GM13976 (cell line): ENCODE results near the gene PERM1.
"Not testable (repeated sequence)": the region's sequence is repeated elsewhere in the genome, so short reads cannot be mapped to it uniquely, and the experiment has no call there.

Experiments
- DNase-seq: peaks from one replicate; pipeline ENCODE4 v3.0.0; 2012; ENCODE audit warnings: low spot score
- in situ Hi-C: fragments of 300-500 bp; cut with MboI; formaldehyde crosslinking; loops from one replicate; pipeline ENCODE4 v1.12.0; 2022; ENCODE audit warnings: low sequenced_read_pairs, mixed read lengths, inconsistent platforms; ENCODE audit not compliant: unreplicated experiment
- TF ChIP-seq, protein P1 (sequence below): IDR thresholded peaks from 2 replicates; pipeline ENCODE4 v1.5.1; 2012; ENCODE audit warnings: borderline replicate concordance, mild to moderate bottlenecking; ENCODE audit not compliant: insufficient read depth; ENCODE audit errors: extremely low read depth, missing control alignments, control extremely low read depth

PERM1 gene

GRCh38 chr1:950268-950667 is 31.6 kb downstream of the PERM1 start:
- in situ Hi-C loops: no loop called here
- TF ChIP-seq, protein P1, sequence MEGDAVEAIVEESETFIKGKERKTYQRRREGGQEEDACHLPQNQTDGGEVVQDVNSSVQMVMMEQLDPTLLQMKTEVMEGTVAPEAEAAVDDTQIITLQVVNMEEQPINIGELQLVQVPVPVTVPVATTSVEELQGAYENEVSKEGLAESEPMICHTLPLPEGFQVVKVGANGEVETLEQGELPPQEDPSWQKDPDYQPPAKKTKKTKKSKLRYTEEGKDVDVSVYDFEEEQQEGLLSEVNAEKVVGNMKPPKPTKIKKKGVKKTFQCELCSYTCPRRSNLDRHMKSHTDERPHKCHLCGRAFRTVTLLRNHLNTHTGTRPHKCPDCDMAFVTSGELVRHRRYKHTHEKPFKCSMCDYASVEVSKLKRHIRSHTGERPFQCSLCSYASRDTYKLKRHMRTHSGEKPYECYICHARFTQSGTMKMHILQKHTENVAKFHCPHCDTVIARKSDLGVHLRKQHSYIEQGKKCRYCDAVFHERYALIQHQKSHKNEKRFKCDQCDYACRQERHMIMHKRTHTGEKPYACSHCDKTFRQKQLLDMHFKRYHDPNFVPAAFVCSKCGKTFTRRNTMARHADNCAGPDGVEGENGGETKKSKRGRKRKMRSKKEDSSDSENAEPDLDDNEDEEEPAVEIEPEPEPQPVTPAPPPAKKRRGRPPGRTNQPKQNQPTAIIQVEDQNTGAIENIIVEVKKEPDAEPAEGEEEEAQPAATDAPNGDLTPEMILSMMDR: no peak
- no peak for DNase-seq

- TF ChIP-seq, protein P1: no peak
- DNase-seq: no peak
- in situ Hi-C loops: no loop called here
Observed at GRCh38 chr1:947958-948357, 33.9 kb downstream of the PERM1 start.

- DNase-seq, in situ Hi-C loops: not testable (repeated sequence)
Observed at GRCh38 chr1:946811-947210, 35.1 kb downstream of the PERM1 start.

GRCh38 chr1:945688-946556 is 36.0 kb downstream of the PERM1 start:
- TF ChIP-seq, protein P1: no peak
- in situ Hi-C loops: no loop called here

DNA sequence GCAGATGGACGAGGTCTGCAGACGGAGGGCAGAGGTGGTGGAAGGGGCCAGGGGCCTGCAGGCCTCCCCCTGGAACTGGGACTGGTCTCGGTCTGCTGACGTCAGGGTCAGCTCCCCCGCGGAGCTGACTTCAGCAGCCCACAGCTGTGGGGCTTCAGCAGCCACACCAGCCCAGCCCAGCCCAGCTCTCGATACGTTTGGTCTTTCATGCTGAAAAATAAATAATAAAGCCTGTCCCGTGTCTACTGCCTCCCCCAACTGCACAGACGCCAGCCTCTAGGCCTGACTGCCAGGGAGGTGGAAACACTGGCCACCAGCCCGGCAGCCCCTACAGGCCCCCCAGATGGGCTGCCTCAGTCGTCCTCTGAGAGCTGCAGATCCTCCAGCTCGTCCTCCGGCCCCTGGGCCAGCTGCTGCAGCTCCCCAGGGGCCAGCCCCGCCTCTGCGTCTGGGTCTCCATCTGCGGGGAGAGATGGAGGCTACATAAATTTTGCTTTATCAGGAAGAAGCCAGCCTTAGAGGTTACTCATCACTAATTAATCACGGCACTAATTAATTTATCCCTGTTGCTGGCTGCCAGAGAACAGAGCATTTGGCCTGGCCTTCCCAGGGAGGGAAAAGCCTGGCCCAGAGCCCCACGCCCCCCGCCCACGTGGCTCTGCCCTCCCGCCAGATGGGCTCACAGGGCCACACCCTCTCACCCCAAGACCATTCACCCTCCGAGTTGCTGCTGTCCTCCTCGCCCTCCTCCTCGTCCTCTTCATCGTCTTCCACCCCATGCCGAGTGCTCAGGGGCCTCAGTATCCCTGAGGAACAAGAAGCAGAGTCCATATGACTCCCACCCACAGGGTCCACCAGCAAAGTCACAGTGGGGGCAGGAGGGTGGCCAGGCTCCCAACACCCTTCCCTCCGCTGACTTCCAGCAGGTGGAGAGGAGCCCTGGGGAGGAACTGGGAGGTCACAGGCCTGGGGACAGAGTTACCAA is 37.3 kb downstream of the PERM1 start:
- no peak for DNase-seq
- in situ Hi-C loops: no loop called here
- TF ChIP-seq, protein P1: no peak

More at GRCh38 chr1:945688-946556, 36.0 kb downstream of the PERM1 start:
- DNase-seq: no peak

DNA sequence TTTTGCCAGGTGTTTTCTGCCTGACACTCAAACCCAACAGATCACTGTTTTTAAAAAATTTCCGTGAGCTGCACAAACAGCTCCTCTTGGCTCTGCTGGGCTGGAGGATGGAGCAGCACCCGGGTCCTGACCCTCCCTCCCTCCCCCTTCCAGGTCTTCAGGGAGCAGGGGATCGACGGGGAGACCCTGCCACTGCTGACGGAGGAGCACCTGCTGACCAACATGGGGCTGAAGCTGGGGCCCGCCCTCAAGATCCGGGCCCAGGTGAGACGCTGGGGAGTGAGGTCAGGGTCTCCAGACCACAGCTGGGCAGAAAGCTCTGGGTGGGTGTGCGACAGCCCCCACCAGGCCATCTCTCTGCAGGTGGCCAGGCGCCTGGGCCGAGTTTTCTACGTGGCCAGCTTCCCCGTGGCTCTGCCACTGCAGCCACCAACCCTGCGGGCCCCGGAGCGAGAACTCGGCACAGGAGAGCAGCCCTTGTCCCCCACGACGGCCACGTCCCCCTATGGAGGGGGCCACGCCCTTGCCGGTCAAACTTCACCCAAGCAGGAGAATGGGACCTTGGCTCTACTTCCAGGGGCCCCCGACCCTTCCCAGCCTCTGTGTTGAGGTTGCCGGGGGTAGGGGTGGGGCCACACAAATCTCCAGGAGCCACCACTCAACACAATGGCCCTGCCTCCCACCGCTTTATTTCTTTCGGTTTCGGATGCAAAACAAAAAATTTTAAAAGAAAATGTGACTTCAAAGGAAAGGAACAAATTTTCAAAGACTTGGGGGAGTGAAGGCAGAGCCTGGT is 38.1 kb downstream of the PERM1 start:
- in situ Hi-C loops: no loop called here
- TF ChIP-seq, protein P1: no peak
- no peak for DNase-seq
